GM19452 (cell line): ENCODE data around the gene LAMC2.
A peak's percentile ranks its signal among the peaks of the same experiment; 100 is the strongest.

Experiments
- ATAC-seq: cut with Tn5 transposase; IDR thresholded peaks from one replicate; pipeline ENCODE4 v1.9.1; 2021; ENCODE audit not compliant: unreplicated experiment

The LAMC2 gene

GRCh38 chr1:183167676-183168075 lies 18.4 kb upstream of the LAMC2 start:
- no peak for ATAC-seq

- no peak for ATAC-seq
These were observed 17.8 kb upstream of the LAMC2 start for GRCh38 chr1:183168308-183168707.

GRCh38 chr1:183173828-183174227 lies 12.2 kb upstream of the LAMC2 start:
- no peak for ATAC-seq

GRCh38 chr1:183175631-183176030 lies 10.4 kb upstream of the LAMC2 start:
- ATAC-seq, result no peak

GRCh38 chr1:183178545-183178944 lies 7.5 kb upstream of the LAMC2 start:
- no peak for ATAC-seq

- ATAC-seq, result no peak
These were observed 7.0 kb upstream of the LAMC2 start for GRCh38 chr1:183179033-183179432.

- ATAC-seq, result no peak
These were observed 5.8 kb upstream of the LAMC2 start for GRCh38 chr1:183180218-183180617.

GRCh38 chr1:183180634-183181056 lies 5.4 kb upstream of the LAMC2 start:
- ATAC-seq, result peak; percentile 59

- no peak for ATAC-seq
These were observed 777 bp downstream of the LAMC2 start for GRCh38 chr1:183186841-183187240.

GRCh38 chr1:183188240-183188639 lies 2.2 kb downstream of the LAMC2 start:
- no peak for ATAC-seq

GRCh38 chr1:183191833-183192232 lies 5.8 kb downstream of the LAMC2 start:
- ATAC-seq, result no peak

- no peak for ATAC-seq
These were observed 8.0 kb downstream of the LAMC2 start for GRCh38 chr1:183193963-183194525.

GRCh38 chr1:183194527-183195141 lies 8.6 kb downstream of the LAMC2 start:
- peak; percentile 96 for ATAC-seq

GRCh38 chr1:183195142-183195574 lies 9.1 kb downstream of the LAMC2 start:
- peak; percentile 65 for ATAC-seq

- no peak for ATAC-seq
These were observed 11.7 kb downstream of the LAMC2 start for GRCh38 chr1:183197762-183198161.

- no peak for ATAC-seq
These were observed 12.4 kb downstream of the LAMC2 start for GRCh38 chr1:183198463-183198862.

- no peak for ATAC-seq
These were observed 13.2 kb downstream of the LAMC2 start for GRCh38 chr1:183199304-183199703.

- ATAC-seq, result no peak
These were observed 14.4 kb downstream of the LAMC2 start for GRCh38 chr1:183200451-183200850.

- no peak for ATAC-seq
These were observed 17.0 kb downstream of the LAMC2 start for GRCh38 chr1:183203094-183203493.

GRCh38 chr1:183205196-183205781 lies 19.2 kb downstream of the LAMC2 start:
- ATAC-seq, result no peak

GRCh38 chr1:183206538-183207122 lies 20.6 kb downstream of the LAMC2 start:
- ATAC-seq, result no peak

GRCh38 chr1:183209533-183210158 lies 23.6 kb downstream of the LAMC2 start:
- ATAC-seq, result no peak
